IMR-90 (cell line): ENCODE measurements around the gene TFPI. TPM values are rescaled to one million over a fixed set of nuclear protein-coding genes. Genes with fewer than 3 reads are reported as not detected.
A peak's percentile ranks its signal among the peaks of the same experiment; 100 is the strongest.

Experiments used
- ATAC-seq: fragments of 200-7000 bp; cut with Tn5 transposase; 2 replicates; pipeline ENCODE4 v1.9.1; 2020; ENCODE audit warnings: low read depth, mild to moderate bottlenecking, moderate library complexity
- BruUV-seq: library from RNA; stranded (reverse); fragments of 400-500 nt; replicated peaks from 2 replicates; lab custom pipeline; 2021; lab: Mats Ljungman, UMichigan
- CTCF ChIA-PET: fragments of 300-600 bp; formaldehyde crosslinking; extraction: SDS; loops from one replicate; lab custom pipeline; 2021; ENCODE audit warnings: antibody characterized with exemption; lab: Yijun Ruan, JAX
- POLR2A ChIA-PET: fragments of 300-600 bp; sonication (Branson Sonifier 250); formaldehyde crosslinking; loops from one replicate; lab custom pipeline; 2022; ENCODE audit warnings: antibody characterized with exemption; ENCODE audit not compliant: unreplicated experiment; lab: Charles Lee
- DNase-seq: peaks from one replicate; pipeline ENCODE4 v3.0.0; 2013
- H2AFZ ChIP-seq: replicated peaks from 2 replicates; pipeline ENCODE3; 2013; ENCODE audit warnings: low read length, mild to moderate bottlenecking; ENCODE audit not compliant: poor library complexity
- H2AK5ac ChIP-seq: 2 replicates; pipeline ENCODE4 v1.6.1; 2013; ENCODE audit warnings: low read depth, low read length, inconsistent platforms
- H2AK9ac ChIP-seq: replicated peaks from 2 replicates; pipeline ENCODE3; 2013; ENCODE audit warnings: mild to moderate bottlenecking, low read depth, low read length, moderate library complexity; ENCODE audit not compliant: poor library complexity
- H2BK120ac ChIP-seq: 2 replicates; pipeline ENCODE4 v1.6.1; 2013; ENCODE audit warnings: low read depth, low read length, inconsistent platforms
- H2BK15ac ChIP-seq: 3 replicates; pipeline ENCODE4 v1.6.1; 2013; ENCODE audit warnings: low read depth, low read length, inconsistent platforms
- H2BK20ac ChIP-seq: 2 replicates; pipeline ENCODE4 v1.6.1; 2013; ENCODE audit warnings: low read depth, mild to moderate bottlenecking, inconsistent platforms, low read length, moderate library complexity
- H2BK5ac ChIP-seq: 2 replicates; pipeline ENCODE4 v1.6.1; 2013; ENCODE audit warnings: mild to moderate bottlenecking, low read depth, low read length, inconsistent platforms; ENCODE audit not compliant: poor library complexity, severe bottlenecking
- H3K14ac ChIP-seq: replicated peaks from 2 replicates; pipeline ENCODE4 v1.6.1; 2013; ENCODE audit warnings: low read depth, low read length, inconsistent platforms
- H3K18ac ChIP-seq: 2 replicates; pipeline ENCODE4 v1.6.1; 2013; ENCODE audit warnings: low read depth, low read length, control low read depth
- H3K23ac ChIP-seq: 2 replicates; pipeline ENCODE4 v1.6.1; 2013; ENCODE audit warnings: low read depth, low read length, inconsistent platforms
- H3K27ac ChIP-seq: 2 replicates; pipeline ENCODE4 v1.5.1; 2013; ENCODE audit warnings: mild to moderate bottlenecking, control low read depth, low read length; ENCODE audit not compliant: insufficient read depth
- H3K27me3 ChIP-seq: 2 replicates; pipeline ENCODE4 v1.6.1; 2013; ENCODE audit warnings: low read length; ENCODE audit not compliant: control insufficient read depth, insufficient read depth
- H3K36me3 ChIP-seq: 2 replicates; pipeline ENCODE4 v1.6.1; 2013; ENCODE audit warnings: low read length, mixed read lengths; ENCODE audit not compliant: control insufficient read depth, insufficient read depth
- H3K4ac ChIP-seq: 2 replicates; pipeline ENCODE4 v1.6.1; 2013; ENCODE audit warnings: low read depth, low read length, inconsistent platforms
- H3K4me1 ChIP-seq: 2 replicates; pipeline ENCODE4 v1.6.1; 2013; ENCODE audit warnings: low read length, mixed read lengths; ENCODE audit not compliant: control insufficient read depth, insufficient read depth
- H3K4me2 ChIP-seq: 2 replicates; pipeline ENCODE4 v1.6.1; 2013; ENCODE audit warnings: low read depth, mild to moderate bottlenecking, control low read depth, low read length, moderate library complexity
- H3K4me3 ChIP-seq: 2 replicates; pipeline ENCODE4 v1.5.1; 2013; ENCODE audit warnings: low read depth, mild to moderate bottlenecking, control low read depth, low read length, moderate library complexity; ENCODE audit not compliant: insufficient read depth
- H3K56ac ChIP-seq: 2 replicates; pipeline ENCODE4 v1.6.1; 2013; ENCODE audit warnings: low read length, inconsistent platforms; ENCODE audit not compliant: insufficient read depth; ENCODE audit errors: extremely low read depth
- H3K79me1 ChIP-seq, 2 experiments: 2 replicates each; pipeline ENCODE4 v1.6.1; 2013; ENCODE audit warnings: low read length in 2 of 2, inconsistent platforms in 1 of 2, low read depth in 1 of 2
- H3K9ac ChIP-seq: 2 replicates; pipeline ENCODE4 v1.6.1; 2013; ENCODE audit warnings: low read depth, low read length, control low read depth
- H3K9me1 ChIP-seq: 2 replicates; pipeline ENCODE4 v1.6.1; 2013; ENCODE audit warnings: low read length, inconsistent platforms; ENCODE audit not compliant: insufficient read depth
- H3K9me3 ChIP-seq: 2 replicates; pipeline ENCODE4 v1.6.1; 2013; ENCODE audit warnings: low read length; ENCODE audit not compliant: control insufficient read depth, insufficient read depth
- H4K20me1 ChIP-seq: 2 replicates; pipeline ENCODE4 v1.6.1; 2013; ENCODE audit warnings: low read length, inconsistent platforms; ENCODE audit not compliant: insufficient read depth
- H4K5ac ChIP-seq: 2 replicates; pipeline ENCODE4 v1.6.1; 2013; ENCODE audit warnings: mild to moderate bottlenecking, low read depth, low read length, control low read depth
- H4K8ac ChIP-seq, 2 experiments: 2 replicates each; pipeline ENCODE4 v1.6.1; 2013; ENCODE audit warnings: low read depth in 2 of 2, low read length in 2 of 2, control low read depth in 1 of 2, inconsistent platforms in 1 of 2
- H4K91ac ChIP-seq: 2 replicates; pipeline ENCODE4 v1.6.1; 2013; ENCODE audit warnings: low read depth, low read length, inconsistent platforms; ENCODE audit not compliant: insufficient read depth
- CTCF ChIP-seq: conservative IDR thresholded peaks from 2 replicates; pipeline ENCODE4 v1.5.1; 2012; ENCODE audit warnings: mild to moderate bottlenecking, low read depth, low read length, improper control_type of control experiment
- MAFK ChIP-seq: IDR thresholded peaks from 2 replicates; pipeline ENCODE4 v1.6.1; 2012; ENCODE audit warnings: low read depth, low read length, improper control_type of control experiment
- MAZ ChIP-seq: IDR thresholded peaks from 2 replicates; pipeline ENCODE4 v1.6.1; 2012; ENCODE audit warnings: low read depth, mild to moderate bottlenecking, low read length, improper control_type of control experiment, moderate library complexity, borderline replicate concordance
- MXI1 ChIP-seq: IDR thresholded peaks from 2 replicates; pipeline ENCODE4 v1.6.1; 2012; ENCODE audit warnings: low read depth, mild to moderate bottlenecking, low read length, moderate library complexity, borderline replicate concordance
- POLR2A ChIP-seq: IDR thresholded peaks from 2 replicates; pipeline ENCODE4 v1.6.1; 2012; ENCODE audit warnings: mild to moderate bottlenecking, low read depth, low read length
- RAD21 ChIP-seq: IDR thresholded peaks from 2 replicates; pipeline ENCODE4 v1.6.1; 2012; ENCODE audit warnings: low read length, improper control_type of control experiment
- RCOR1 ChIP-seq: IDR thresholded peaks from 2 replicates; pipeline ENCODE4 v1.6.1; 2012; ENCODE audit warnings: mild to moderate bottlenecking, low read length, improper control_type of control experiment; ENCODE audit not compliant: insufficient replicate concordance
- SMC3 ChIP-seq: fragments of 150-350 bp; IDR thresholded peaks from 2 replicates; pipeline ENCODE4 v1.6.1; 2016; ENCODE audit warnings: low read depth, mild to moderate bottlenecking, antibody characterized with exemption, low read length, moderate library complexity
- whole genome bisulfite sequencing, 2 experiments: methylation state at CpG; one replicate each; pipeline versions ENCODE4 v1.1.5 to v1.1.7; 2013; ENCODE audit warnings: missing lambda C conversion rate in 2 of 2; ENCODE audit not compliant: insufficient read length in 1 of 2; ENCODE audit errors: extremely low coverage in 2 of 2; 5-methylcytosine and 5-hydroxymethylcytosine counted together
- dilution Hi-C: fragments of 300-500 bp; cut with HindIII; formaldehyde crosslinking; loops from one replicate; pipeline ENCODE4 v1.14.3; 2018; ENCODE audit warnings: low sequenced_read_pairs; ENCODE audit not compliant: unreplicated experiment
- in situ Hi-C: fragments of 300-500 bp; cut with MboI; formaldehyde crosslinking; loops from 3 replicates; pipeline ENCODE4 v1.14.3; 2019; ENCODE audit warnings: low sequenced_read_pairs, inconsistent platforms, mixed read lengths
- intact Hi-C: fragments of 100-400 bp; cut with micrococcal nuclease; formaldehyde crosslinking; loops from 2 replicates; pipeline ENCODE4 v1.10.0; 2022
- polyA plus RNA-seq, 3 experiments: library from polyadenylated mRNA; depleted of rRNA; stranded (reverse); fragments of >200 nt; gene quantifications; 2 replicates each; pipeline ENCODE4 v1.2.3, GENCODE V29; 2012; ENCODE audit warnings: low replicate concordance in 1 of 3
- total RNA-seq: library from RNA; depleted of rRNA; stranded (reverse); fragments of >200 nt; gene quantifications from 2 replicates; pipeline ENCODE4 v1.2.3, GENCODE V29; 2012

TFPI gene
- total and polyA plus RNA-seq, 2 of the 4 experiments (the other 2 are of a cell fraction): 33.9 to 83.0 TPM

- no peak for TF ChIP-seq MXI1
- TF ChIP-seq SMC3: peak; percentile 54
- TF ChIP-seq MAFK: peak; percentile 38; the same call in 1 of the 2 replicates
These were observed 53.5 kb downstream of the TFPI start (continued) for GRCh38 chr2:187500585-187501359.

DNA sequence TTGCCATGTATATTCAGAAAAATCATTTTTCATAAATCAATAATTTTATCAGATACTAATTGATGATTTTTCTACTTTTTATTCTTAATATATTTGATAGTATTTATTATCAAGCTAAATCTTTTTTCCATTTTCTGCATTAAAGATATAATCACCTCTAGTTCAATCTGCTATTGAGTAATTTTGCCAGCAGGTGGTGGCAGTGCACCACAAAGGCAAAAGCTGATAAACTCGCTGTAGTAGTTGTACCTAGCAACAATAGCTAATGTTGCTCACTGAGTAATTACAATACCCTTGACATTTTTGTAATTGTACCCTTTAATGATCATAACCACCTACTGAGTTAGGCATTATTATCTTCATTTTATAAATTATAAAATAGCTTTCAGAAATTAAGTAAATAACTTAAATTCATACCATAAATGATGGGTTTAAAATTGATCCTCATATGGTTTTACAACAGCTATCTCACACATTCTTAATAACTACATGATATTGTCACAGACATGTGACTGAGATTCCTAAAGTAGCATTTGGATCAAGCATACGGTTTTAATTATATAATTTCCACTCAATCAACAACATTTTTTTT, 54.2 kb downstream of the TFPI start:
- Histone ChIP-seq H2BK15ac (no peak overlapping the region), H4K5ac (no peak overlapping the region), H2BK5ac (no peak overlapping the region), H2BK20ac (no peak overlapping the region; the same call in 1 of the 2 replicates), H3K4ac (no peak overlapping the region), H3K9ac (no peak overlapping the region), H3K27ac (no peak overlapping the region), H2AK9ac (no peak overlapping the region), H3K23ac (no peak overlapping the region), H3K18ac (no peak overlapping the region), H3K79me1 (peaks cover 0 to 21% of the 10 kb centered on the region in 2 experiments; a peak in 3 of 4 replicates), H4K91ac (no peak overlapping the region), H2AFZ (no peak overlapping the region), H2AK5ac (no peak overlapping the region), H3K14ac (no peak overlapping the region), H3K27me3 (no peaks in the 10 kb centered on the region), H3K9me3 (no peaks in the 10 kb centered on the region), H3K4me1 (peaks cover 9% of the 10 kb centered on the region), H2BK120ac (no peak overlapping the region), H3K4me2 (no peak overlapping the region), H3K36me3 (peaks cover 8% of the 10 kb centered on the region), H4K20me1 (no peaks in the 10 kb centered on the region), H4K8ac (no peak overlapping the region), H3K56ac (no peak overlapping the region), H3K4me3 (no peak overlapping the region), H3K9me1 (no peaks in the 10 kb centered on the region; the same call in 1 of the 2 replicates)
- ChIA-PET CTCF (interaction anchor here (0.5 to 3.8 kb wide), 22 partner anchors 12 to 637 kb away, joined by 3 to 134 read pairs (median 5); no protein-coding TSS in a partner anchor), POLR2A (no interaction called here)
- TF ChIP-seq RAD21 (peak; percentile 96), SMC3 (peak; percentile 99), POLR2A (0 out of 2 replicates have a peak, but pooled peaks have one; percentile 30), RCOR1 (no peak), CTCF (peak; percentile 94), MAFK (no peak), MAZ (no peak)
- in situ Hi-C loops: loop anchor here (5.0 to 10.0 kb wide), 3 partner anchors 77 to 1915 kb away; no protein-coding TSS in a partner anchor
- BruUV-seq: no TSS peak
- no CpG with 5 or more reads among the region's 2 CpGs for WGBS, 2 experiments
- ATAC-seq (peak; percentile 71), DNase-seq (peak; percentile 66)
- dilution Hi-C loops: no loop called here
- intact Hi-C loops: loop anchor here (1.0 to 2.0 kb wide), 7 partner anchors 53 to 1913 kb away; no protein-coding TSS in a partner anchor
